DMS153 (cell line): ENCODE data around the gene SERPINB2.
"Not testable (repeated sequence)": the region's sequence is repeated elsewhere in the genome, so short reads cannot be mapped to it uniquely, and the experiment has no call there.

Source experiments
- DNase-seq: peaks from one replicate; lab custom pipeline; 2025; lab: John Stamatoyannopoulos, UW

Gene SERPINB2

GRCh38 chr18:63936932-63937393 lies 49.5 kb downstream of the SERPINB2 start:
- no peak for DNase-seq

DNA sequence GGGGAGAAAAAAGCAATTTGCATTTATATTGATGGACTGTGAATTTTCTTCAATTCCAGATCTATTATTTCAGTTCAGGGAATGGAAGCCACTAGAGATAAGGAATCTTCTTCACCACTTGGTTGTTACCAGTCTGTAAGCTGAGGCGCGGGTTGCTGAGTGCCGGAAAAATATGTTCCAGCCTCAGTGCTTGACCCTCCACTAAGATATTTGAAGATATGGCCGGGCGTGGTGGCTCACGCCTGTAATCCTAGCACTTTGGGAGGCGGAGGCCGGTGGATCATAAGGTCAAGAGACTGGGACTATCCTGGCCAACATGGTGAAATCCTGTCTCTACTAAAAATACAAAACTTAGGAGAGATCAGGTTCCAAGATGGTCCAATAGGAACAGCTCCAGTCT lies 52.5 kb downstream of the SERPINB2 start:
- no peak for DNase-seq

GRCh38 chr18:63940543-63941050 lies 53.1 kb downstream of the SERPINB2 start:
- not testable (repeated sequence) for DNase-seq

DNA sequence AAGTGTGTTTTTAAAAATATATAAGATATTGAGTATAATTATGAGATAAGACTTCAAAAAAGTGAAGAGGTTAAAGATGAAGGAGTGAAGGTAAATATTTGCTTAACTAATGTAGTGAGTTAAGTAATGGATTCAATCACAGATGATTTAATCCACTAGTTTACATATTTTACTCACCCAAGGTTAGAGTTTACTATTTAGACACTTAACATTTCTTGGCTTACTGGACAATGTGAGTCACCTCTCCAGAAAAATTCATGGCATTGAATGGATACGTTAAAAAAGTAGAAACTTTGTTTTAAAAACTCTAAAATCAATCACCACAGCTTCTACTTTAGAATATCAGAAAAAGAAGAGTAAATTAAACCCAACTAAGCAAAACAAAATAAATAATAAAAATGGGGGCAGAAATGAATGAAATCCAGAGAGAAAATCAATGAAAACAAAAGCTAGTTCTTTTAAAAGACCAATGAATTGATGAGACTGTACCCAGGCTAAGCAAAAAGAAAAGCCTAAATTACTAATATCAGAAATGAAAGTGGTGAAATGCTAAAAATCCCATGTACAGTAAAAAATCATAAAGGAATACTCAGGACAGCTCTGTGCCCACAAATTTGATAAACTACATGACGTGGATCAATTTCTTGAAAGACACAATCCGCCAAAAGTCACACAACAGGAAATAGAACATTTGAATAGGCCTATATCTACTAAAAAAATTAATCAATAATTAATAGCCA lies 59.7 kb downstream of the SERPINB2 start:
- no peak for DNase-seq

GRCh38 chr18:63949068-63949737 lies 61.7 kb downstream of the SERPINB2 start, which contains the start of gene HMSD:
TSS of gene HMSD (plus strand) at chr18:63949301. CDS start at chr18:63953456, 4,155 bp downstream.
- DNase-seq: peak; percentile 77

DNA sequence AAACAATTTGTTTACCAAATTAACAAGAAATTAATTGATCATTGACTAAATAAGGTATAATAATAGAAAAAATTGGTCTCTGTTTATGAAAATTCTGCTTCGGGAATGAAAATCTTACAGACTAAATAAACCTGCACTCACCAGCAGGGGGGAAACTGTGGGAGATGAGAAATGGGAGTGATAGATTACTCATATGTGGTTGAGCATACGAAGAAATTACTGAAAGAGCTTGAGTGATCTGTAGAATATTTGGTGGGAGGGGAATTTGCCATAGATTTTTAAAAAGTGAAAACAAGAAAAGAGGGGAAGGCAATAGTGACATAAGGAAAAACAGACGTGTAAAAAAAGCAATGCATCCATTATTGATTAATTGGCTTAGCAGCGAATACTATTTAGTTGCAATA lies 63.8 kb downstream of the SERPINB2 start:
- DNase-seq: no peak
